ENCODE results near the gene ADORA1. TPM values are rescaled to one million over a fixed set of nuclear protein-coding genes. Genes with fewer than 3 reads are reported as not detected.

Gene ADORA1
- total and polyA plus RNA-seq, 2 of the 4 experiments (the other 2 are of a cell fraction), result 0.36 to 0.56 TPM

DNA sequence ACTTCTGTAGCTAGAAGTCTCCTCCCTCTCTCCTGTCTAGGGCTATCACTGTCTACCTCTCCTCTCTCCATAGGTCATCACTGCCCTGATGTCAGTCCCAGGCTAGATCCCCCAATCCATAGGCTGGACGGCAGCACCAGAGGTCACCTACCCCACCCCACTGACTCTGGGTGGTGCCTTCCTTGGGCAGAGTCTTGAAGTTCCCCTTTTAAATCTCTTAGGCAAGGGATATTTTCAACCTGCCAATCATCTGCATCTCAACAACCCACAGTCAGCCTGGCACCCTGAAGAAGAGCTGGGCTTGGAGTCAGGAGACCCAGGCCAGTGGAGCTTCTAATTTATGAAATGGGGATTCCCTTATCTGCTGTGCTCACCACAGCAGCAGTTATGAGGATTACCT lies 34.9 kb downstream of the ADORA1 start:
- TF ChIP-seq MAFK (IDR thresholded peaks at IDR 0.05; ENCODE audit: low read depth, low read length) (no peak), CEBPB (IDR thresholded peaks at IDR 0.05; ENCODE audit: low read depth, low read length) (no peak), MAZ (IDR thresholded peaks at IDR 0.05; ENCODE audit: borderline replicate concordance, low read depth, low read length) (no peak), CHD1 (IDR thresholded peaks at IDR 0.05; ENCODE audit: low read depth, low read length) (no peak), RFX5 (IDR thresholded peaks at IDR 0.05; ENCODE audit: low read depth, low read length) (no peak)
- TF ChIP-seq, protein P1, sequence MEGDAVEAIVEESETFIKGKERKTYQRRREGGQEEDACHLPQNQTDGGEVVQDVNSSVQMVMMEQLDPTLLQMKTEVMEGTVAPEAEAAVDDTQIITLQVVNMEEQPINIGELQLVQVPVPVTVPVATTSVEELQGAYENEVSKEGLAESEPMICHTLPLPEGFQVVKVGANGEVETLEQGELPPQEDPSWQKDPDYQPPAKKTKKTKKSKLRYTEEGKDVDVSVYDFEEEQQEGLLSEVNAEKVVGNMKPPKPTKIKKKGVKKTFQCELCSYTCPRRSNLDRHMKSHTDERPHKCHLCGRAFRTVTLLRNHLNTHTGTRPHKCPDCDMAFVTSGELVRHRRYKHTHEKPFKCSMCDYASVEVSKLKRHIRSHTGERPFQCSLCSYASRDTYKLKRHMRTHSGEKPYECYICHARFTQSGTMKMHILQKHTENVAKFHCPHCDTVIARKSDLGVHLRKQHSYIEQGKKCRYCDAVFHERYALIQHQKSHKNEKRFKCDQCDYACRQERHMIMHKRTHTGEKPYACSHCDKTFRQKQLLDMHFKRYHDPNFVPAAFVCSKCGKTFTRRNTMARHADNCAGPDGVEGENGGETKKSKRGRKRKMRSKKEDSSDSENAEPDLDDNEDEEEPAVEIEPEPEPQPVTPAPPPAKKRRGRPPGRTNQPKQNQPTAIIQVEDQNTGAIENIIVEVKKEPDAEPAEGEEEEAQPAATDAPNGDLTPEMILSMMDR (conservative IDR thresholded peaks at IDR 0.05; ENCODE audit: low read depth, low read length), result no peak
- H3K9me3 ChIP-seq (ENCODE audit: control insufficient read depth, insufficient read depth, low read length), result peaks cover 7% of the 10 kb centered on the region; the same call in 1 of the 2 replicates
- intact Hi-C loops (cut with micrococcal nuclease), result no loop called here

More for the DNA sequence above, 34.9 kb downstream of the ADORA1 start:
- Histone ChIP-seq H3K23ac (ENCODE audit: low read depth, low read length) (no peak overlapping the region), H3K56ac (ENCODE audit: extremely low read depth, insufficient read depth, low read length) (no peak overlapping the region), H3K14ac (replicated peaks; ENCODE audit: low read depth, low read length) (no peak overlapping the region), H2AFZ (replicated peaks; ENCODE audit: low read length, poor library complexity) (no peak overlapping the region), H3K27me3 (ENCODE audit: control insufficient read depth, insufficient read depth, low read length) (peaks cover 40% of the 10 kb centered on the region), H3K36me3 (ENCODE audit: control insufficient read depth, insufficient read depth, low read length) (no peaks in the 10 kb centered on the region), H2AK9ac (replicated peaks; ENCODE audit: low read depth, low read length, poor library complexity) (no peak overlapping the region), H2BK120ac (ENCODE audit: low read depth, low read length) (no peak overlapping the region), H2BK20ac (ENCODE audit: low read depth, low read length) (no peak overlapping the region), H2BK5ac (ENCODE audit: low read depth, low read length, poor library complexity, severe bottlenecking) (no peak overlapping the region), H3K18ac (ENCODE audit: low read depth, low read length) (no peak overlapping the region), H3K27ac (ENCODE audit: insufficient read depth, low read length) (no peak overlapping the region), H4K91ac (ENCODE audit: insufficient read depth, low read depth, low read length) (no peak overlapping the region), H2BK15ac (ENCODE audit: low read depth, low read length) (no peak overlapping the region), H2AK5ac (ENCODE audit: low read depth, low read length) (no peak overlapping the region), H4K5ac (ENCODE audit: low read depth, low read length) (no peak overlapping the region), H3K4me2 (ENCODE audit: low read depth, low read length) (no peak overlapping the region), H3K79me1 (ENCODE audit: low read depth in 1 of 2, low read length in 2 of 2) (no peaks in the 10 kb centered on the region), H3K9me1 (ENCODE audit: insufficient read depth, low read length) (no peaks in the 10 kb centered on the region), H4K20me1 (ENCODE audit: insufficient read depth, low read length) (no peaks in the 10 kb centered on the region), H3K4me3 (ENCODE audit: insufficient read depth, low read depth, low read length) (no peak overlapping the region), H3K4ac (ENCODE audit: low read depth, low read length) (no peak overlapping the region), H3K4me1 (ENCODE audit: control insufficient read depth, insufficient read depth, low read length) (no peaks in the 10 kb centered on the region), H4K8ac (ENCODE audit: low read depth in 2 of 2, low read length in 2 of 2) (no peak overlapping the region), H3K9ac (ENCODE audit: low read depth, low read length) (no peak overlapping the region)
- DNase-seq (no peak), ATAC-seq (ENCODE audit: low read depth) (no peak)
- ChIA-PET CTCF (no interaction called here), POLR2A (ENCODE audit: unreplicated experiment) (no interaction called here)
- no TSS peak for BruUV-seq (replicated peaks)
- dilution Hi-C loops (cut with HindIII; ENCODE audit: low sequenced_read_pairs, unreplicated experiment), result no loop called here
- WGBS, 2 experiments (ENCODE audit: extremely low coverage in 2 of 2, insufficient read length in 1 of 2), result no CpG with 5 or more reads among the region's 1 CpG
- in situ Hi-C loops (cut with MboI; ENCODE audit: low sequenced_read_pairs), result no loop called here

Measured in IMR-90 (cell line).